ENCODE data around the gene ZNF575. TPM values are rescaled to one million over a fixed set of nuclear protein-coding genes. Genes with fewer than 3 reads are reported as not detected.

Gene ZNF575
- total and polyA plus RNA-seq, 2 experiments from 2014 or later: 3.1 TPM; not detected in 1

GRCh38 chr19:43524922-43525835 is 7.8 kb upstream of the ZNF575 start:
- Histone ChIP-seq H3K36me3 (replicated peaks; ENCODE audit: insufficient read depth, low read depth) (no peaks in the 10 kb centered on the region), H3K27ac (peak overlapping the region; percentile 69)
- DNase-seq (ENCODE audit: low spot score): peak; percentile 75

GRCh38 chr19:43525836-43526771 is 6.9 kb upstream of the ZNF575 start:
- TF ChIP-seq CTCF (IDR thresholded peaks at IDR 0.05; ENCODE audit: poor library complexity) (no peak), EZH2 (IDR thresholded peaks at IDR 0.05; ENCODE audit: borderline replicate concordance) (no peak), EZH2phosphoT487 (IDR thresholded peaks at IDR 0.05; ENCODE audit: low read depth, severe bottlenecking, unreplicated experiment) (no peak)
- DNase-seq (ENCODE audit: low spot score): peak; percentile 44
- H3K4me3 ChIP-seq: peak overlapping the region; percentile 97
- H3K4me2 ChIP-seq: peak overlapping the region; percentile 82
- H2AFZ ChIP-seq: peak overlapping the region; percentile 94
- H3K4me1 ChIP-seq (ENCODE audit: insufficient read depth): peaks cover 14% of the 10 kb centered on the region
- H3K36me3 ChIP-seq (replicated peaks; ENCODE audit: insufficient read depth, low read depth): no peaks in the 10 kb centered on the region
- H3K79me2 ChIP-seq: peaks cover 44% of the 10 kb centered on the region
- H3K27me3 ChIP-seq: no peaks in the 10 kb centered on the region
- no peaks in the 10 kb centered on the region for H3K9me3 ChIP-seq (ENCODE audit: low read depth)
- no peaks in the 10 kb centered on the region for H3K9me2 ChIP-seq (replicated peaks; ENCODE audit: insufficient read depth)
- 4% methylated on average over 26 of the region's 26 CpGs for WGBS (ENCODE audit: low lambda C conversion rate, missing lambda C conversion rate)
- H3K27ac ChIP-seq: peak overlapping the region; percentile 69
- H4K20me1 ChIP-seq (ENCODE audit: insufficient read depth, poor library complexity, severe bottlenecking): no peaks in the 10 kb centered on the region

More at GRCh38 chr19:43524922-43525835, 7.8 kb upstream of the ZNF575 start:
- no peaks in the 10 kb centered on the region for H3K9me3 ChIP-seq (ENCODE audit: low read depth)
- peak overlapping the region; percentile 14 for H2AFZ ChIP-seq
- no peaks in the 10 kb centered on the region for H4K20me1 ChIP-seq (ENCODE audit: insufficient read depth, poor library complexity, severe bottlenecking)
- peaks cover 44% of the 10 kb centered on the region for H3K79me2 ChIP-seq
- H3K27me3 ChIP-seq: no peaks in the 10 kb centered on the region
- peaks cover 14% of the 10 kb centered on the region for H3K4me1 ChIP-seq (ENCODE audit: insufficient read depth)
- TF ChIP-seq EZH2 (IDR thresholded peaks at IDR 0.05; ENCODE audit: borderline replicate concordance) (no peak), EZH2phosphoT487 (IDR thresholded peaks at IDR 0.05; ENCODE audit: low read depth, severe bottlenecking, unreplicated experiment) (no peak), CTCF (IDR thresholded peaks at IDR 0.05; ENCODE audit: poor library complexity) (no peak)
- WGBS (ENCODE audit: low lambda C conversion rate, missing lambda C conversion rate): 17% methylated on average over 12 of the region's 12 CpGs
- peak overlapping the region; percentile 97 for H3K4me3 ChIP-seq
- H3K9me2 ChIP-seq (replicated peaks; ENCODE audit: insufficient read depth): no peaks in the 10 kb centered on the region
- peak overlapping the region; percentile 82 for H3K4me2 ChIP-seq

- DNase-seq (ENCODE audit: low spot score): peak; percentile 87
- WGBS (ENCODE audit: low lambda C conversion rate, missing lambda C conversion rate): 11% methylated on average over 52 of the region's 54 CpGs
- Histone ChIP-seq H3K79me2 (peaks cover 37% of the 10 kb centered on the region), H3K27me3 (no peaks in the 10 kb centered on the region), H3K9me3 (ENCODE audit: low read depth) (no peaks in the 10 kb centered on the region), H3K36me3 (replicated peaks; ENCODE audit: insufficient read depth, low read depth) (no peaks in the 10 kb centered on the region), H3K4me3 (peak within 1 kb of the TSS; percentile 97), H3K4me2 (peak within 1 kb of the TSS; percentile 82), H3K27ac (peak within 1 kb of the TSS; percentile 69), H2AFZ (peak within 1 kb of the TSS; percentile 94), H3K4me1 (ENCODE audit: insufficient read depth) (peaks cover 17% of the 10 kb centered on the region), H4K20me1 (ENCODE audit: insufficient read depth, poor library complexity, severe bottlenecking) (no peaks in the 10 kb centered on the region), H3K9me2 (replicated peaks; ENCODE audit: insufficient read depth) (no peaks in the 10 kb centered on the region)
- no peak for TF ChIP-seq EZH2 (IDR thresholded peaks at IDR 0.05; ENCODE audit: borderline replicate concordance)
- TF ChIP-seq CTCF (IDR thresholded peaks at IDR 0.05; ENCODE audit: poor library complexity): peak; percentile 11
Measured at GRCh38 chr19:43526884-43527859, 5.8 kb upstream of the ZNF575 start, which contains the start of gene ETHE1. ETHE1 (minus strand) TSS chr19:43527201; CDS start chr19:43527177, 24 bp downstream.
